Mesendoderm (in vitro differentiated cells): ENCODE measurements around the gene PPP2R3A.

Experiments used
- DNase-seq: peaks from one replicate; pipeline ENCODE4 v3.0.0; 2013
- H2AK5ac ChIP-seq: 2 replicates; pipeline ENCODE4 v1.6.1; 2013; ENCODE audit warnings: low read length, inconsistent platforms
- H2BK120ac ChIP-seq: 2 replicates; pipeline ENCODE4 v1.6.1; 2013; ENCODE audit warnings: low read depth, mild to moderate bottlenecking, low read length, moderate library complexity, mixed read lengths
- H2BK15ac ChIP-seq: replicated peaks from 2 replicates; pipeline ENCODE4 v1.6.1; 2013; ENCODE audit warnings: low read depth, mild to moderate bottlenecking, moderate library complexity
- H2BK5ac ChIP-seq: 2 replicates; pipeline ENCODE4 v1.6.1; 2013; ENCODE audit warnings: low read length, inconsistent platforms
- H3K18ac ChIP-seq: 2 replicates; pipeline ENCODE4 v1.6.1; 2013; ENCODE audit warnings: mild to moderate bottlenecking, low read length, mixed read lengths
- H3K23ac ChIP-seq: one replicate; pipeline ENCODE4 v1.6.1; 2013; ENCODE audit warnings: low read length
- H3K27ac ChIP-seq: 2 replicates; pipeline ENCODE4 v1.5.1; 2013; ENCODE audit warnings: low read depth, mild to moderate bottlenecking, inconsistent platforms, low read length, moderate library complexity
- H3K27me3 ChIP-seq: 2 replicates; pipeline ENCODE4 v1.6.1; 2013; ENCODE audit warnings: low read length, control low read depth, mild to moderate bottlenecking, inconsistent platforms; ENCODE audit not compliant: insufficient read depth, poor library complexity
- H3K36me3 ChIP-seq: 2 replicates; pipeline ENCODE4 v1.6.1; 2013; ENCODE audit warnings: low read length, inconsistent platforms; ENCODE audit not compliant: control insufficient read depth, insufficient read depth
- H3K4ac ChIP-seq: one replicate; pipeline ENCODE4 v1.6.1; 2013; ENCODE audit warnings: low read depth, mild to moderate bottlenecking, low read length, moderate library complexity
- H3K4me1 ChIP-seq: 2 replicates; pipeline ENCODE4 v1.6.1; 2013; ENCODE audit warnings: low read depth, low read length, inconsistent platforms; ENCODE audit not compliant: control insufficient read depth
- H3K4me2 ChIP-seq: 2 replicates; pipeline ENCODE4 v1.6.1; 2013; ENCODE audit warnings: low read length
- H3K4me3 ChIP-seq: 2 replicates; pipeline ENCODE4 v1.5.1; 2013; ENCODE audit warnings: mild to moderate bottlenecking, low read length
- H3K56ac ChIP-seq: one replicate; pipeline ENCODE4 v1.6.1; 2013; ENCODE audit warnings: low read length
- H3K79me1 ChIP-seq: 2 replicates; pipeline ENCODE4 v1.6.1; 2013; ENCODE audit warnings: low read length, inconsistent platforms
- H3K79me2 ChIP-seq: 2 replicates; pipeline ENCODE4 v1.6.1; 2013; ENCODE audit warnings: mild to moderate bottlenecking, low read length; ENCODE audit not compliant: control insufficient read depth, insufficient read depth
- H3K9ac ChIP-seq: 2 replicates; pipeline ENCODE4 v1.6.1; 2013; ENCODE audit warnings: low read length, inconsistent platforms
- H4K5ac ChIP-seq: one replicate; pipeline ENCODE4 v1.6.1; 2013; ENCODE audit warnings: low read length
- H4K8ac ChIP-seq: one replicate; pipeline ENCODE4 v1.6.1; 2013; ENCODE audit warnings: low read depth, mild to moderate bottlenecking, control low read depth, low read length, moderate library complexity
- WGBS: extraction: QIAGEN DNeasy Blood & Tissue Kit; methylation state at CpG from one replicate; pipeline ENCODE4 v1.1.7; 2013; ENCODE audit warnings: low lambda C conversion rate, missing lambda C conversion rate; ENCODE audit not compliant: insufficient coverage; ENCODE audit errors: extremely low coverage; 5-methylcytosine and 5-hydroxymethylcytosine counted together

The PPP2R3A gene

GRCh38 chr3:135987661-135988060 is 22.1 kb downstream of the PPP2R3A start:
- no peaks in the 10 kb centered on the region for H3K79me1 ChIP-seq
- H3K9ac ChIP-seq = no peak overlapping the region
- H2BK15ac ChIP-seq = no peak overlapping the region
- H3K27ac ChIP-seq = no peak overlapping the region
- H3K4ac ChIP-seq = no peak overlapping the region
- no peak overlapping the region for H2BK5ac ChIP-seq
- H3K4me2 ChIP-seq = no peak overlapping the region
- no peaks in the 10 kb centered on the region for H3K4me1 ChIP-seq
- no peak overlapping the region for H3K23ac ChIP-seq
- WGBS = no CpG with 5 or more reads among the region's 2 CpGs
- H3K79me2 ChIP-seq = no peaks in the 10 kb centered on the region
- H3K27me3 ChIP-seq = no peaks in the 10 kb centered on the region
- no peak overlapping the region for H4K8ac ChIP-seq
- no peak overlapping the region for H2BK120ac ChIP-seq
- H2AK5ac ChIP-seq = no peak overlapping the region
- no peak overlapping the region for H3K56ac ChIP-seq
- no peaks in the 10 kb centered on the region for H3K36me3 ChIP-seq
- DNase-seq = no peak
- no peak overlapping the region for H4K5ac ChIP-seq
- no peak overlapping the region for H3K18ac ChIP-seq
- H3K4me3 ChIP-seq = no peak overlapping the region

DNA sequence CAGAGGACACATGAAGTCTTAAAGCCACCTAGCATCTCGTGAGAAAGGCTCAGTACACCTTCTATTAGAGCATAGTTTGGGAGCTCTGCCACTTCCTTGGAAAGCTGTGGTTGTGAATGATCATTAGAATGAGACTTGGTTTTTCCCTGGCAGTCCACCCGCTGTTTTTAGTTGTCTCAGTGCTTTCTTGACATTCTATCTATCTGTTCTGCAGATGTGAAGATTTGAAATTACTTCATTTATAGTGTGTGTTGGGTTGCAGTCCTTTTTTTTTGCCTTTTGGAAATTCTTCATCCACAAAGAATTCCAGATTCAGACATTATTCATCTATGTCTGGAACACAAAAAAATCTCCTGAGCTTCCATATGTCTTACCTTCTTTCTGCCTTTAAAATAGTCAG is 23.7 kb downstream of the PPP2R3A start:
- no peaks in the 10 kb centered on the region for H3K79me2 ChIP-seq
- no peak overlapping the region for H3K27ac ChIP-seq
- DNase-seq = no peak
- H3K27me3 ChIP-seq = no peaks in the 10 kb centered on the region
- no peak overlapping the region for H2AK5ac ChIP-seq
- H3K36me3 ChIP-seq = no peaks in the 10 kb centered on the region
- no peak overlapping the region for H3K56ac ChIP-seq
- no peaks in the 10 kb centered on the region for H3K4me1 ChIP-seq
- no peak overlapping the region for H3K23ac ChIP-seq
- no peak overlapping the region for H3K4me3 ChIP-seq
- H4K8ac ChIP-seq = no peak overlapping the region
- no peak overlapping the region for H4K5ac ChIP-seq
- no peak overlapping the region for H3K4ac ChIP-seq
- no CpG with 5 or more reads among the region's 2 CpGs for WGBS
- H3K18ac ChIP-seq = no peak overlapping the region
- H3K9ac ChIP-seq = no peak overlapping the region
- no peak overlapping the region for H2BK5ac ChIP-seq
- no peaks in the 10 kb centered on the region for H3K79me1 ChIP-seq
- no peak overlapping the region for H2BK120ac ChIP-seq
- H3K4me2 ChIP-seq = no peak overlapping the region
- H2BK15ac ChIP-seq = no peak overlapping the region

DNA sequence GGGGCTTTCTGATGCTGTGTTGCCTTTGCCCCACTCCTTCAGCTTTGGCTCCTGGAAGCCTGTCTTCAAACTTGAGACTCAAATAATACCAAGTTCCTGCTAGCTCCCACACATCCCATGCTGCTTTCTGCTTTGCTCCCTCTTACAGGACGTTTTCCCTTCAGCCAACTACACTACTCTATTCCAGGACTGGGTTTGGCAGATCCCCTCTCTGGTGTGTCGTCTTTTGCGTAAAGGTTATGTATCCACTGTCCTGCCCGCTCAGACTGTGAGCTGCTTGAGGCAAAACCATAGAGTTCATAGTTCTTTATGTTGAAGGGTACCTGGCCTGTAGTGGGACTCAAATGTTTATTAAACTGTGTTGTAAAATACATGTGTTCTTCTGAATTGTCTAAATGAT is 25.4 kb downstream of the PPP2R3A start:
- Histone ChIP-seq H3K4ac (no peak overlapping the region), H3K79me1 (no peaks in the 10 kb centered on the region), H3K18ac (no peak overlapping the region), H3K4me1 (no peaks in the 10 kb centered on the region), H3K4me2 (no peak overlapping the region), H3K23ac (no peak overlapping the region), H3K27ac (no peak overlapping the region), H2BK15ac (no peak overlapping the region), H3K79me2 (no peaks in the 10 kb centered on the region), H3K9ac (no peak overlapping the region), H3K4me3 (no peak overlapping the region), H2BK120ac (no peak overlapping the region), H2AK5ac (no peak overlapping the region), H4K5ac (no peak overlapping the region), H4K8ac (no peak overlapping the region), H2BK5ac (no peak overlapping the region), H3K36me3 (no peaks in the 10 kb centered on the region), H3K56ac (no peak overlapping the region), H3K27me3 (no peaks in the 10 kb centered on the region)
- no CpG with 5 or more reads among the region's 4 CpGs for WGBS
- DNase-seq = no peak

GRCh38 chr3:135991621-135992020 is 26.1 kb downstream of the PPP2R3A start:
- Histone ChIP-seq H3K79me1 (no peaks in the 10 kb centered on the region), H3K27me3 (no peaks in the 10 kb centered on the region), H3K4me1 (no peaks in the 10 kb centered on the region), H2BK15ac (no peak overlapping the region), H4K8ac (no peak overlapping the region), H3K23ac (no peak overlapping the region), H4K5ac (no peak overlapping the region), H2BK120ac (no peak overlapping the region), H3K27ac (no peak overlapping the region), H2BK5ac (no peak overlapping the region), H3K56ac (no peak overlapping the region), H3K4me2 (no peak overlapping the region), H3K79me2 (no peaks in the 10 kb centered on the region), H3K9ac (no peak overlapping the region), H3K4ac (no peak overlapping the region), H3K4me3 (no peak overlapping the region), H3K18ac (no peak overlapping the region), H3K36me3 (no peaks in the 10 kb centered on the region), H2AK5ac (no peak overlapping the region)
- WGBS = no CpG with 5 or more reads among the region's 2 CpGs
- DNase-seq = no peak

DNA sequence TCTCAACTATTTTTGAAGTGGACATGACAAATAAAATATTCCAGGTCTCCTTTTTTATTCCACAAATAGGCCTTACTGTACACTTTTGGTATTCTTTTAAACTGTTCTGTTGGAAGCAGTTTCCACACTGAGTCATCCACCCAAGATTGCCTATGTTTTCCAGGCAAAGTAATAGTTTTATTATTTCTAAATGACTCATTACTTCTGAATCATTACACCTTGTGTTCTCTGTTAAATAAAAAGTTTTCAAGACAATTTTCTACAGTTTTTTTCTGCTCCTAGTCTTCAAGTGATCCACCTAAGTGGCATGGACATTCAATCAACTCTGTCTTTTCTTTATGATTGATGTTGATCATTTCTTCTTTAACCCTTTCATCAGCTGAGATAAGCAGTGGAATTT is 26.5 kb downstream of the PPP2R3A start:
- H3K27ac ChIP-seq = no peak overlapping the region
- H3K9ac ChIP-seq = no peak overlapping the region
- no peak overlapping the region for H3K4me2 ChIP-seq
- no peak overlapping the region for H2BK15ac ChIP-seq
- H3K27me3 ChIP-seq = no peaks in the 10 kb centered on the region
- H3K4ac ChIP-seq = no peak overlapping the region
- no peak overlapping the region for H2AK5ac ChIP-seq
- H4K8ac ChIP-seq = no peak overlapping the region
- H2BK5ac ChIP-seq = no peak overlapping the region
- no peak overlapping the region for H4K5ac ChIP-seq
- no peaks in the 10 kb centered on the region for H3K4me1 ChIP-seq
- H2BK120ac ChIP-seq = no peak overlapping the region
- no peak overlapping the region for H3K23ac ChIP-seq
- no peak overlapping the region for H3K4me3 ChIP-seq
- no peak for DNase-seq
- H3K79me1 ChIP-seq = no peaks in the 10 kb centered on the region
- H3K18ac ChIP-seq = no peak overlapping the region
- no peaks in the 10 kb centered on the region for H3K79me2 ChIP-seq
- H3K56ac ChIP-seq = no peak overlapping the region
- H3K36me3 ChIP-seq = no peaks in the 10 kb centered on the region

DNA sequence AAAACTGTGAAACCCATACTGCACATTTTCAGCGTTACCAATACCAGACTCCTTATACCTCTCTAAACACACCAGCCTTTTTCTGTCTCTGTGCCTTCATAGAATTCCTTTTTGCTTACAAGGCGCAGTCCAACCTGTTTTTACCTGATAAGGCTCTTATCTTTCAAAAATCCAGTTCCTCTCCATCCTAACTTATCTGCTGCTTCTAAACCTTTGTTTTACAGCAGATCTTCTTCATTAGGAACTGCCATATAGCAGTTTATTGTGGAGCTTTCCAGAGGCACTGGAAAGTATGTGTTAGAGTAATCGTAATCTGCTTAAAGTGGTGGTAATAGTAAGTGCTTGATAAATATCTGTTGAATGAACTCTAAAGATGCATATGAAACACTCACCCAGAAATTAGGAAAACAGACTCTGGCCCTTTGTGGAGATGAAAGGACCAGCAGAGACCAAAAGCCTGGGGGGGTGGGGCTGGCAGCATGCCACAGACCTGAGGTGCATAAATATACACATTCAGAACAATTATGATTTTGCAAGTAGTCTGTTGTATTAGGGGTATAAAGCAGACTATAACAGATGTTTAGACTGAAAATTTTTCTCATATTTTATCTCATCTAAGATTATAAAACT is 29.3 kb downstream of the PPP2R3A start:
- Histone ChIP-seq H3K4me3 (no peak overlapping the region), H3K36me3 (no peaks in the 10 kb centered on the region), H2BK15ac (no peak overlapping the region), H3K23ac (no peak overlapping the region), H3K18ac (no peak overlapping the region), H3K79me1 (no peaks in the 10 kb centered on the region), H2BK120ac (no peak overlapping the region), H4K5ac (no peak overlapping the region), H3K9ac (no peak overlapping the region), H3K27ac (no peak overlapping the region), H3K27me3 (no peaks in the 10 kb centered on the region), H2AK5ac (no peak overlapping the region), H3K4me2 (no peak overlapping the region), H3K4me1 (peaks cover 7% of the 10 kb centered on the region), H3K56ac (no peak overlapping the region), H4K8ac (no peak overlapping the region), H3K4ac (no peak overlapping the region), H2BK5ac (no peak overlapping the region), H3K79me2 (no peaks in the 10 kb centered on the region)
- DNase-seq = no peak
- no CpG with 5 or more reads among the region's 3 CpGs for WGBS
